Effector memory CD4-positive, alpha-beta T cell (primary cell): ENCODE data around the gene AIPL1.

Source experiments
- DNase-seq, 3 donors: peaks; one replicate each; pipeline ENCODE4 v3.0.0-alpha.2; 2020
- H3K27ac ChIP-seq: 2 replicates; pipeline ENCODE4 v1.7.0; 2013; ENCODE audit warnings: mild to moderate bottlenecking, low read length, moderate library complexity; ENCODE audit not compliant: insufficient read depth, poor library complexity, severe bottlenecking
- H3K27me3 ChIP-seq: replicated peaks from 2 replicates; pipeline ENCODE4 v1.7.0; 2013; ENCODE audit warnings: mild to moderate bottlenecking, low read length; ENCODE audit not compliant: insufficient read depth, control insufficient read depth, poor library complexity, severe bottlenecking
- H3K36me3 ChIP-seq: 2 replicates; pipeline ENCODE4 v1.7.0; 2013; ENCODE audit warnings: mild to moderate bottlenecking, low read length, moderate library complexity; ENCODE audit not compliant: control insufficient read depth, insufficient read depth
- H3K4me1 ChIP-seq: 2 replicates; pipeline ENCODE4 v1.7.0; 2013; ENCODE audit warnings: low read length, mild to moderate bottlenecking; ENCODE audit not compliant: control insufficient read depth, insufficient read depth, poor library complexity, severe bottlenecking
- H3K4me3 ChIP-seq: 2 replicates; pipeline ENCODE4 v1.7.0; 2013; ENCODE audit warnings: low read length, low read depth, mild to moderate bottlenecking; ENCODE audit not compliant: insufficient read depth, poor library complexity, severe bottlenecking
- H3K9me3 ChIP-seq: 2 replicates; pipeline ENCODE4 v1.7.0; 2013; ENCODE audit warnings: mild to moderate bottlenecking, low read length, moderate library complexity; ENCODE audit not compliant: control insufficient read depth

AIPL1 gene

DNA sequence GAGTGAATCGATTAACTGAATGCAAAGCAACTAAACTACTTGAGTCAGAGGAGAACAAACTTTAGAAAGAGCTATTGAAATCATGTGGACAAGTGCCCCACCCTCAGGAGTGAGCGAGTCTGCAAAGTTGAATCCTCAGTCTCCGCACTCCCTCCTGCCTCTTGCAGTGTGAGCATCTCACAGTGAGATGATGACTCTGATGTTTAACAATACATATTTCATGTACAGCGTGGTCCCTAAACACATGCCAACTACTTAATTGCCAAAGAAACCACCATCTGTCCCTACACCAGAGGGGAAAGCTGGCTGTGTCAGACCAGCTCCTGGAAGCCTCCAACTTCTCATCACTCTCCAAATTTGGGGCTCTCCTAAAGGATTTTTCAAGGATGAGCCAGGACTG, 40.5 kb upstream of the AIPL1 start:
- Histone ChIP-seq H3K36me3 (no peaks in the 10 kb centered on the region), H3K27me3 (no peaks in the 10 kb centered on the region), H3K27ac (no peak overlapping the region), H3K9me3 (no peaks in the 10 kb centered on the region), H3K4me3 (no peak overlapping the region), H3K4me1 (no peaks in the 10 kb centered on the region)
- no peak for DNase-seq

DNA sequence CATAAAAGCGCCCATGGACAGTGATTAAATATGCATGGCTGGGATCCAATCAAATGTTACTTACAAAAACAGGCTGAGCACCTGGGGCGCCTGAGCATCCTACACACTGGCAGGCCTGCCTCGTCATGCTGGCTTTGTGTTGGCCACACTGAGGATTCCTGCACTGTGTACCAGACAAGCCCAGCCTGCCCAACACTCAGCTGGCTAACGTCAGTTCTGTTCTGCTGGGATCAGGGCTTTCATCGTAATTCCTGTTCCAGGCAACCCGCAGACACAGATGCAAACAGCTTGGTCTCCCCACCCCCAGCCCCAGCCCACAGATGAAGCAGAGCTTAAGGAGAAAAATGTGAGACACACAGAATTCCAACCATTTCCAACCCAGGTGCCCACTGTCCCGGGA, 40.0 kb upstream of the AIPL1 start:
- no peaks in the 10 kb centered on the region for H3K36me3 ChIP-seq
- H3K27ac ChIP-seq, result no peak overlapping the region
- no peaks in the 10 kb centered on the region for H3K4me1 ChIP-seq
- H3K9me3 ChIP-seq, result no peaks in the 10 kb centered on the region
- no peaks in the 10 kb centered on the region for H3K27me3 ChIP-seq
- H3K4me3 ChIP-seq, result no peak overlapping the region
- no peak for DNase-seq

DNA sequence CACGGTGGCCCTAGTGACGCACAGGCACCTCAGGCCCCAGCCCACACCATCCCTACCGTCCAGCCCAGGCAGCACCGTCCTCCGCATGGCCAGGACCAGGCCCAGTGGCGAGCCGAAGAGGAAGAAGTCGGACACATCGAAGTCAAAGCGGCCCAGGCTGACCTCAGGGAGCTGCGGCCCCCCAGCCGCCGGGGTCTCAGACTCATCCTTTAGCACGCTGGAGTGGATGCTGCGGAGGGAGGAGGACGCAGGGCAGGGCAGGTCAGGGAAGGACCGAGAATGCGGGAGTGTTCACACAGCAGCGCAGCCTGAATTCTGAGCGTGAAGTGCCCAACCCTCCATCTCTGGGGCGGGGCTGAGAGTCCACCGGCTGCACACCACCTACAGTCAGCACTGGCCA, 39.5 kb upstream of the AIPL1 start:
- DNase-seq, result no peak
- Histone ChIP-seq H3K4me1 (no peaks in the 10 kb centered on the region), H3K27me3 (no peaks in the 10 kb centered on the region), H3K4me3 (no peak overlapping the region), H3K36me3 (no peaks in the 10 kb centered on the region), H3K27ac (no peak overlapping the region), H3K9me3 (no peaks in the 10 kb centered on the region)

DNA sequence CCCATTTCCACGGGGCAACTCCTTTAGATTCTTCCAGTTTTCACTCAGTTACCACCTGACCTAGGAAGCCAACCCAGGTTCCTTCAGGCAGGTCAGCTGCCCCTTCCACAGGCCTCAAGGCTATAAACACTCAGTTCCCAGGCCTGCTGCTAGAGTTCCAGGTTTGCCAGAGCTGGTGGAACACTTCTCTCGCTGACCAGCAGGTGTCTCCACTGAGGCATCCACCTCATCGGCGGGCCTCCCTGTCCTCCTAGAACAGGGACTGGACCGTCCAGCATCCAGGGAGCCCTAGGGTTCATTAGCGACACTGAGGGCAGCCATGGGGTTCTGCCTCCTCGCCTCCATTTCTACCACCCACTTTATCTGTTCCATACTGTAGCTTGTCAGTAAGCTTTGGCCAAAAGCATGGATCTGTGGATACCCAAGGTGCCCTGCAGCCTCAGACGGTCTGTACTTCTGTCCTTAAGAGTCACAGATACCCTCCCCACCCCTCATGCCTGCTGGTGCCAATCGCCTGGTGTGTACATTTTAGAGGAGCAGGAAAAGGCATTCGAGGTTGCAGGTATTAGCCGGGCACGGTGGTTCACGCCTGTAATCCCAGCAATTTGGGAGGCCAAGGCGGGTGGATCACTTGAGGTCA, 38.3 kb upstream of the AIPL1 start:
- H3K27me3 ChIP-seq, result no peaks in the 10 kb centered on the region
- no peaks in the 10 kb centered on the region for H3K4me1 ChIP-seq
- H3K9me3 ChIP-seq, result no peaks in the 10 kb centered on the region
- H3K4me3 ChIP-seq, result no peak overlapping the region
- peak; percentile 16 to 47 (median 32) for DNase-seq
- no peaks in the 10 kb centered on the region for H3K36me3 ChIP-seq
- no peak overlapping the region for H3K27ac ChIP-seq

DNA sequence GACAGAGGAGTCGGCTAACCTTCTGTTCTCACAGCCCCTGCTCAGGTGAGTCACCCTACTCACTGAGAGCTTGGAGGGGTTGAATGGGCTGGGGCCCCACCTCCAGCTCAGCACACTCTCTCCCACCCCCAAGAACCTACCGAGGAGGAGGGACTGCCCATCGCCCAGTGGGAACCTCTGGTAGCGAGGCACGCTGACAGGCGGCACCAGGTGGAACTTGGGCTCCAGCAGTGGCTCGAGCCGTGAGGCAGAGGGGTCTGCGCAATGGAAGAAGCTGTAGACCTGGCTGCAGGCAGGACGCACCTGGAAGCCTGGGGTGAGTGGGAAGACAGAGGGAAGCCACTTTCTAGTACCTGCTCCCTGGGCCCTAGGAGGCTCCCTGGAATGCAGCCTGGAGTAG, 37.6 kb upstream of the AIPL1 start:
- H3K27ac ChIP-seq, result no peak overlapping the region
- H3K36me3 ChIP-seq, result no peaks in the 10 kb centered on the region
- no peaks in the 10 kb centered on the region for H3K9me3 ChIP-seq
- no peak overlapping the region for H3K4me3 ChIP-seq
- no peaks in the 10 kb centered on the region for H3K4me1 ChIP-seq
- DNase-seq, result no peak
- H3K27me3 ChIP-seq, result no peaks in the 10 kb centered on the region

DNA sequence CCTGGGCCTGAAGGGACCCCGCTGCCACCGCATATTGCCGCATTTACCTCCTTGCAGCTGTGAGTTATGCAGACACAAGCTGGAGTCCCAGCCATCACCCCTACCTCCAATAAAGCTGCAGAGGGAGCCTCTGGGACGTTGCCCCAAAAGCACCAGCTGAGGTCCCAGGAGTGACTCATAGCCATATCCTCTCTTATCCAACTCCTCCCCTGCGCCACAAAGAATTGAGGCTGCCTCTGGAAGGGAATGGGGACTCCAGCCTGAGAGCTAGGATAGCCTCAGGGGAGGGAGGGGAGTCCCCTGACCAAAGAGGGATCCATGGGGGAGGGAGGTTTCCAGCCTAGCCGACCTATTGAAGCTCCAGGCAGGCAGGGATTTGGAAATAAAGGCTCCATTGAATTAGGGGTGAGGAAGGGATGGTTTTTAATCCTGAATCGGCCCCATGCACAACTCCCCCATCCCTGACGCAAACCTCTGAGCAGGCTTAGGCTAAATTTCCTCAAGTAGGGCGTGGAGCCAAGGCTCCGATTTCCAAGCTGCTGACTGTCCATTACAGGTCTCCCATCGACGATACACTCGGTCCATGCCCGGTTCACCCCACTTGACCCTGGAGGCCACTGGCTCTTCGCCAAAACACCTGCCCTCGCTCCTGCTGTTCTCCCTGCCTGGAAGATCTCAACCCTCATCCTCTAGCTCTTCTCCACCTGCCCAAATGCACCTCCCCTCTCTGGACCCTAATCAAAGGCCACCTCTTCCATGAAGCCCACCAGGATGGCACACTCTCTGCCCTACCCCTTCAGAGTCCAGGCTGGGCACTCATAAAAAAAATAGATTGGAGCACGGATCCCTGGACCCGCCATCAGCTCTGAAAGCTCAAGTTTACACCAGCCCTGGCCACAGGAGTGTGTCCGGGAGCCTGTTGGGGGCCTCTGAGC, 36.9 kb upstream of the AIPL1 start:
- Histone ChIP-seq H3K4me3 (no peak overlapping the region), H3K36me3 (no peaks in the 10 kb centered on the region)
- no peak for DNase-seq

DNA sequence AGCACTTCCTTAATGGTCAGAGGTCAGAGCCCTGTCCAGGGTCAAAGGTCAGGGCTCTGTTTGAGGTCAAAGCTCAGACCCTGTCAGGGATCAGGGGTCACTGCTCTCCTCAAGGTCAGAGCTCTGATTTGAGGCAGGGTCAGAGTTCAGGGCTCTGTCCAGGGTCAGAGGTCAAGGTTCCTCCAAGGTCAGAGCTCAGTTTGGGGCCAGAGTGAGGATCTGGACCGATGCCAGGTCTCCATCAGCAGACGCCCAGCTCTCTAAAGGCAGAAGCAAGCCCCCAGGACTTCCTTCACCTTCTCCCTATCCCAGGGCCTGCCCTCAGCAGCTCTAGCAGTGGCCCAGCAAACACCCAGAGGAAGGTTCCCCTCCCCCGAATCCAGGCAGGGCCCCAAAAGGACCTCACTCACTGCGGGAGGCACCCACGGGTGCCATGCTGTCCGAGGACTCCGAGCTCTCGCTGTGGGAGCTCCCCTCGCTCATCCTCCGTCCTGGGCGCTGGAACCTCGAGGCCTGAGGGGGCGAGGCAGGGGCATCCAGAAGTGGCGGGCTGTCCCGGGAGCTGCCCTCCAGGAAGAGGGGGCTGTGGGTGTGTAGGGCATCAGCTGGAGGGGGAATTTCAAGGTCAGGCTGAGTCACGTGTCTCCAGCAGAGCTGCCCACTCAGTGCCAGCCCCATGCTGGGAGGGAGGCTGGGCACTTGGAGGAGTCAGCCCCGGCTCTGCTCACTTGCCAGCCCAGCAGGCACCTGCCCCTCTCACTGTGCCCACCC, 36.0 kb upstream of the AIPL1 start:
- no peaks in the 10 kb centered on the region for H3K27me3 ChIP-seq

More for the DNA sequence above, 36.9 kb upstream of the AIPL1 start:
- Histone ChIP-seq H3K9me3 (no peaks in the 10 kb centered on the region), H3K4me1 (no peaks in the 10 kb centered on the region), H3K27me3 (no peaks in the 10 kb centered on the region), H3K27ac (no peak overlapping the region)

DNA sequence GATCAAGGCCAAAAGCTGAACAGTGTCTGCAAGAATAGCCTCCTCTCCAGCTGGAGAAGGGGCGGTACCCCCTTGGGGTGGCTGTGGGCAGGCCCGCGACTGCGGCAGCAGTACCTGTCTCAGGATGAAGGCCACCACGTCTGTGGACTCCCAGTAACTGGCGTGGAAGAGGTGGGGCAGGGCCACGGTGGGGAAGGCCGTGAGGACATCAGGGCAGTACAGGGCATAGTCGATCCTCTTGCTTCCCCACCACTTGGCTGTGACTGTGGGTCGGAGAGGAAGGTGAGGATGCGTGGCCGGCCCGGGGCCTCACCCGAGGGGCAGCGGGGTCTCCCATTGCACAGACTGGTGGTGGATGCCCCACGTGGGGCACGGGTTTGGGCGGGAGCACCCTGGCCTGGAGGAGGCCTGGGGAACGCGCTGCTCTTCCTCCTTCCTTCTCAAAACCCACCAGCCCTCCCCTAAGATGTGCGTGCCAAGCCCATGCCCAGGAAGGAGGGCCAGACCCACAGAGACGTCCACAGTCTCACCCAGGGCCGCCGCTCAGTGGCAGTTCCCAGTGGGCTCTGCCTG, 35.3 kb upstream of the AIPL1 start:
- no peaks in the 10 kb centered on the region for H3K4me1 ChIP-seq
- H3K4me3 ChIP-seq, result no peak overlapping the region
- H3K27me3 ChIP-seq, result no peaks in the 10 kb centered on the region
- H3K27ac ChIP-seq, result no peak overlapping the region
- H3K36me3 ChIP-seq, result no peaks in the 10 kb centered on the region
- no peak for DNase-seq
- no peaks in the 10 kb centered on the region for H3K9me3 ChIP-seq

More for the DNA sequence above, 36.0 kb upstream of the AIPL1 start:
- Histone ChIP-seq H3K27ac (no peak overlapping the region), H3K4me1 (no peaks in the 10 kb centered on the region), H3K36me3 (no peaks in the 10 kb centered on the region), H3K9me3 (no peaks in the 10 kb centered on the region), H3K4me3 (no peak overlapping the region)
- no peak for DNase-seq

DNA sequence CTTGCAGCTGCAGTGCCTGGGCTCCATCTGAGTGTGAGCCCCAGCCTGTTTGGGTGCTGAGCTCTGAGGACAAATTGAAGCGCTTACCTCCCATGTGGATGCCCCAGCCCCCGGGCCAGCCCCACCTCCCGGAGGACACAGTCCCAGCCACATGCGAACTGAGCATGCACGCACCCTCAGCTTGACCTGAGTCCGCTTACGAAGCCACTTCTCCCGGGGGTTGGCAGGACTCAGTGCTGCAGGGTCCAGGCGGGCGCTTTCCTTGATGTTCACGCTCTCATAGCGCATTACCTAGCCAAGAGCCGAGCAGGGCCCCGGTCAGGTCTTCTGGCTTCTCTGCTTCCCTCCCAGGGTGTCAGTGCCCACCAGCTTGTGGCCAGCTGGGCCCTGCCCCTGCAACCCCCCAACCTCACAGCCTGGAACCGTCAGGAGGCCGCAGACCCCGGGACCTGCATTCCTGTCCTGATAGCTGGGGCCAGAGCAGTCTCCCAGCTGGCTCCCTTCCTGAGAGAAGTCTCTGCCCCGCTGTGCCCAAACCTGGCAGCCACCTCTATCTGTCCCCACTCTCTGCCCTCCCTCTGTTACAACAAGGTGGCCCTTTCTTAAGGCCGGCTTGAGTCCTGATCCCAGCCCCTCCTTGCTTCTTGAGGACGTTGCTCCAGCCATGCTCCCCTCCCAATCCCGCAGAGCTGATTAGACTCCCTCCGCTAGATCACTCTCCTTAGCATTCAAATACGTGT, 33.3 kb upstream of the AIPL1 start:
- no peaks in the 10 kb centered on the region for H3K27me3 ChIP-seq
- DNase-seq, result no peak
- H3K27ac ChIP-seq, result no peak overlapping the region
- no peaks in the 10 kb centered on the region for H3K9me3 ChIP-seq
- no peak overlapping the region for H3K4me3 ChIP-seq
- no peaks in the 10 kb centered on the region for H3K36me3 ChIP-seq
- no peaks in the 10 kb centered on the region for H3K4me1 ChIP-seq
